Activated naive CD8-positive, alpha-beta T cell treated with anti-CD3 and anti-CD28 coated beads, Interleukin-2, amount 50 U/mL, for 16 hours (primary cell): ENCODE results near the gene HAGH.

Experiments
- DNase-seq: peaks from one replicate; pipeline ENCODE4 v3.0.0-alpha.2; 2020; ENCODE audit warnings: low read depth, low spot score

HAGH gene

GRCh38 chr16:1773703-1774447, 52.8 kb downstream of the HAGH start:
- DNase-seq, result no peak

DNA sequence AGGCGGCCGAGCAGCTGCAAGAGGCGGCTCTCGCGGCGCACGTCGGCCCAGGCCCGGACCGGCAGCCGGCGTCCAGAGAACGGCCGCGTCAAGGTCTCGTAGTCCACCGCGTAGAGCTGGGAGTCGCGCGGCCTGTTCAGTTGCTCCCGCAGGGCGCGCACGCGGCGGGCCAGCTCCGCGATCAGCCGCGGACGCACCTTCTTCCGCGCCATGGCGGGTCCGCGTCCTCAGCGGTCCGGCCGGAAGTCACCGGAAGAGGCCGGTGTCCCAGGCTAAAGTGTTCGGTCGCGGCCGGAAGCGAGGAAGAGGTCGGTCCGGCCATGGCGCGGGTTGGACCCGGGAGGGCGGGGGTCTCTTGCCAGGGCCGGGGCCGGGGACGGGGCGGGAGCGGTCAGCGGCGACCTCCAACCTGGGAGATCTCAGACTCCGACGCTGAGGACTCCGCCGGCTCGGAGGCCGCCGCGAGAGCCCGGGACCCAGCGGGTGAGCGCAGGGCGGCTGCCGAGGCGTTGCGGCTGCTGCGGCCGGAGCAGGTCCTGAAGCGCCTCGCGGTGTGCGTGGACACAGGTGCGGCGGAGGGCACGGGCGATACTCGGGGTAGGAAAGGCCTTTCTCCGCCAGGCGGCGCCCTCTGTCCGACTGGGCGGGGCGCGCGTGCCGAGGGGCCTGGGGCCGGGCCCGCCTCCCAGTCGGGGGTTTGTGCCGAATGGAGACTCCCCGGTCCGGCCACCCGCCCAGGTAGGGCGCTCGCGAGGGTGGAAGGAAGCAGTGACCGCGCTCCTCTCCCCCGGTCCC, 53.5 kb downstream of the HAGH start, which contains the start of gene MRPS34:
Gene MRPS34, minus strand, starts transcription at position 227 of the 795 bp plus-strand sequence. Its CDS starts 15 bp downstream, at position 212.
- DNase-seq, result peak; percentile 50

DNA sequence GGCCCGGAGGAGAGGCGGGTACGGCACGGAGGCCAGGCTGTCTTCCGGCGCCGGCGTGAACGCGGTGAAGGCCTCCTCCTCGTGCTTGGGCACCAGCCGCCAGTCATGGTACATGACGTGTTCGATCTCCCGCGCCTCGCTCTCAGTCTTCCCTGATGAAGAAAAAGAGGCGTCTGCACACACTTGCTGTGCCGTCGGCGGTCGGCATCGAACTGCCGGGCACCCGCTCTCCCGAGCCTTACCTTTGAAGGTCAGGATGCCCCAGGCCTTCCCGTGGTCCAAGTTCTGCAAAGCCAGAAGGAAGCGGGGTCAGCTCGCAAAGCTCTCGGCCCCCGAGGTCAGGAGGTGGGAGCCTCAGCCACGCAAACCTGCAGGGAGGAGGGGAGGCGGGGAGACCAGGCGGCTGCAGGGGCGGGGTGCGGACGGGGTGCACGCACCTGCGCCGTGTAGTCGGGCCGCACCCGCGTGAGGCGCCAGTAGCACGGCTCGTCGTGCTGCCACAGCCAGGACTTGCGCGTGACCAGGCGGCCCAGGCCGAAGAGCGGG, 54.2 kb downstream of the HAGH start, which contains the start of gene EME2:
Gene EME2, plus strand, starts transcription at position 449 of the 546 bp plus-strand sequence. CDS start 418 bp downstream, outside the sequence.
- DNase-seq, result no peak

DNA sequence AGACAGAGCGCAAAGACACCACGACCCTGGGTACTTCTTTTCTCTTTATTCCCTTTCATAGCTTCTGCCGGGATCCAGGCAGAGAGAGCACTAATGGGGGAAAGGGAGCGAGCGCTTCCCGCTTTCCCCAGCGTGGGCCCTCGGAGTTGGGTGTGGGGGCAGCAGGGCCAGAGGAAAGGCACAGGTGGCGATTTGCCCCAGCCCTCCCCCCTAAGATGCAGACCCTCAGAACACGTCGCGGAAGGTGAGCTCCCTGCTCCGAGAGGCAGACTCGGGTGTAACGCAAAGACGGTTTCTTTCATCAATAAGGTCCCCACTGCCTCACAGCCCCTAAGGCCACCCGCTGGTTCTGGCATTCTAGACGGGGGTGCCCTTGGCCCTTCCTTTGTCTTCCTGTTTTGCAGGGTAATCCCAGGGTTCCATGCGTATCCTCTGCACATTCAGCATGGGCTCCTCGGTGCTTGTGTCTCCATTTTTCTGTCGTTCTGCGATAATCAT, 54.7 kb downstream of the HAGH start:
- DNase-seq, result no peak

DNA sequence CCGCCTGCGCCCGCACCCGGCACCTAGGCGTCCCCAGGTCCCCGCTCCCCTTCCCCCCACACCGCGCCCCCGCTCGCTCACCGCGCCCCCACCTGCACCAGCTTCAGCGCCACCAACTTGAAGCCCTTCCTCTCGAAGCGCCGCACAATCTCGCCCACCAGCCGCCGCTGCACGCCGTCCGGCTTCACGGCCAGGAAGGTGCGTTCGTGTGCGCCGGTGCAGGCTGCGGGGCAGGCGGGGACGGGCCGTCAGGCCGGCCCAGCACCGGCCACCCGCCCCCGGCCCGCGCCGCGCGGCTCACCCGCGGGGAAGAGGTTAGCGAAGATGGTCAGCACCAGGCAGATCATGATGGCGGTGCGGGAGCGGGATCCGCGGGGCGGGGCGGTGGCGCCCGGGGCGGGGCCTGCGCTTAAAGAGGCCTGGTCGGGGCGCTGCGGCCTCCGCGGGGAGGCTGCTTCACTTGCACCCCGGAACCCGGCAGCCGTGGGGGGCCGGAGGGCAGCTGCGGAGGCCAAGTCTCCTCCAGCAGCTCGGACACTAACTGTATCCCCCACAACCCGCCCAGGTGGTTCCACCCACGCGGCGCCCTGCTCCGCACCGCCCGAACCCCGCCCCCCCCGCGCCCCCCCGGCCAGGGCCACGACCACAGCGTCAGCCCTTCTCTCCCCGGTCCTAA, 55.3 kb downstream of the HAGH start, which contains the start of gene NME3:
Gene NME3, minus strand, starts transcription at position 356 of the 676 bp plus-strand sequence. Its CDS starts 9 bp downstream, at position 347.
- peak; percentile 47 for DNase-seq

DNA sequence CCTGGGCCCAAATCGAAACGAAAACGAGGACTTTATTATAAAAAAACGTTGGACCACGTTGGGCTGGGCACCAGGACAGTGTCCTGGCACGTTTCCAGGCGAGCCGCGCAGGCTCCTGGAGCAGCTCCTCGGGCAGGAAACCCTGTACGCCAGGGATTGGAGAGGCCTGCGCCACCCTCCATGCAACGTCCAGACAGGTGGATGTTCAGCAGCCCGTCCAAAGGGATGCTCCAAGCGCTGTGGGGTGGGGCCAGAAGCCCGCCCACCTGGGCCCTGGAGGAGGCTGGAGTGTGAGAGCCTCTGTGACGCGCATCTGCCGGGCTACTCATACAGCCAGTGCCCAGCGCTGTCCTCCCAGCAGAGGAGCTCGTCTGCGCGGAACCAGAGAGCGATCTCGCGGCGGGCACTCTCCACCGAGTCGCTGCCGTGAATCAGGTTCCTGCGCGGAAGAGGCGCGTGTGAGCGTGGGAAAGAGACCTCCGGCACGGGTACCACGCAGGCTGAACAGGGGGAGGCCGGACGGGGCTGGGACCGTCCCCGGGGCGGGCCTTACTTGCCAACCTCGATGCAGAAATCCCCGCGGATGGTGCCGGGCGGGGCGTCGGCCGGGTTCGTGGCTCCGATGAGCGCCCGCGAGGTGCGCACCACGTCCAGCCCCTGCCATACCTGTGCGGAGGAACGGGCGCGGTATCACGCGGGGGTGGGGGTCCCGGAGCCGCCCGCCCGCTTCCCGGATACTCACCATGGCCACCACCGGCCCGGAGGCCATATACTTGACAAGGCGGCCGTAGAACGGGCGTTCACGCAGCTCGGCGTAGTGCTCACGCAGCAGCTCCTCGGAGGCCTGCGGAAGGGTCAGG, 56.1 kb downstream of the HAGH start:
- DNase-seq, result no peak

DNA sequence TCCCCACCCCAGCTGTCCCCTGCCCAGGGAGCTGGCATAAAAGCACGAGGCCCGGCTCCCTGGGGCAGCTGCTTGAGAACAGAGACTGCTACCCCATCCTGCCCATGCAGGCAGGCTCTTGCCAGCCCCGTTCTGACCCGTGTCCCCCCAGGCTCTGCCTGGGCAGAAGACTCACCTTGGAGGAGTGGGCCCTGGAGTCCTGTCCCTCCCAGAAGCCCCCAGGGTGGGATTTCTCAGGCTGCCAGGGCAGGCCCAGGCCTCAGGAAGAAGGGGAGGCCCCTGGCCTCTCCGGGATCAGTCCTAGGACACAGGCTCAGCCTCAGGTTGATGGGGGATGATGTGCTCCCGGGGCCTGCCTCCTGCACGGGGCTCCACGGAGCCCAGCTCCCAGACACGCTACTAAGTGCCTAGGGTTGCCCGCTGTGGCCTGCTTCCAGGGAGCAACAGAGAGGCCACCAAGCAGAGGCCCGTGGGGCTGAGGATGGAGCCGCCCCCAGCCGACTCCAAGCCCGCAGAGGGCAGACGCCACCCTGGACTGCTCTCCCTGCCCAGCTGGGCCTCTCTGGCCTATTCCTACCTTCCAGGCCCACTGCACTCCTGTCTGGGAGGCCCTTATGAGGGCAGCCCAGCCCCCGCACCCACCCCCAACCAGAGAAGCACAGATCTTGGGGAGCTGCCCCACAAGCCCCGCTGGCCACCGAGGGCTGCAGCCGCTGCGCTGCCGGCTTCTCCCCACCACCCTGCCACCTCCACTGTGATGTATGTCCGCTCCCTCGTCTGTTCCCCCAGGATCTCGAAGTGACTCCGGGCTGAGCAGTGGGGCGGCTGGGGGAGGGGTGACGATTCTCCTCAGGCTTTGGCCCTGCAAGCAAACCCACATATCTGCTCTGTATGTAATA, 57.0 kb downstream of the HAGH start:
- no peak for DNase-seq

DNA sequence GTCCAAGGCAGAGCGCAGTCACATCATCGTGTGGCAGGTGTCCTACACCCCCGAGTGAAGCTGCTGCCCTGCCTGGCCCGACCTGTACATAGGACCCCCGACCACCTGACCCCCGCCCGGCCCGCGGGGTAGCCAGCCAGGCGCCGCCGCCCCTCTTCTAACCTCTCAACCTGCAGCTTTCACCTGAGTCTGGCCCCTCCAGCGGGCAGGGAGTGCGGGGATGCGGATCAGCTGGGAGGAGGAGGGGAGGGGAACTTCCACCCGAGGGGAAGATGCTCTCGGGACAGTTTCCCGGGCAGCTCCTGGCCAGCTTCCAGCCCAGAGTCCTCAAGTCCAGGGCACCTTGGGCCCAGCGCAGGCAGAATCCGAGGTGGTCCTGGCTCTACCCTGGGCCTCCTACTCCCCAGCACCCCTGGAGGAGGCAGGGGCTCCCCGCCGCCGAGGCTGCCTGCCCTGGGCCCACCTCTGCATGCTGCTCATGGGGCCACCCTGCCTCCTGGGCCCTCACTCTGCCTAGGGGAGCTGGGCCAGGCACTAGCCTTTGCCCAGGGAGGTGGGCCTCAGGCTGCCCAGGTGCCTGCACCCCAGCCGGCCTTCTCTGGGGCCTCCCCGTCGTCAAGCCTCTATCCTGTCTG, 57.7 kb downstream of the HAGH start:
- no peak for DNase-seq

- no peak for DNase-seq
These were observed 58.4 kb downstream of the HAGH start for GRCh38 chr16:1768061-1768766.

- DNase-seq, result no peak
These were observed 59.3 kb downstream of the HAGH start for GRCh38 chr16:1767116-1767994.

DNA sequence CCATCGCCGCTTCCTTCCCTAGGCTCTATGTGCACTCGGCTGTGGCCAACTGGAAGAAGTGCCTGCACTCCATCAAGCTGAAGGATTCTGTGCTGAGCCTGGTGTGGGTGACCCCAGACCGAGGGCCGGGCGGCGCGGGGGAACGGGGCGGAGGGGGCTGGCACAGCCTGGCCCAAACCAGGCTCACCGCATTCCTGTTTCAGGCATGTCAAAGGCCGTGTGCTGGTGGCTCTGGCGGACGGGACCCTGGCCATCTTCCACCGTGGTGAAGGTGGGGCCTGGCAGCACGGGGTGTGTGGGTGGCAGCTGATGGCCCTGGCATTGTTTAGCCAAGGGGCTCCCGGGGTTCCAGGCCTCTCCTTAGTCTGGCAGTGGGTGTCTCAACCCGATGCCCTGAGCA, 59.9 kb downstream of the HAGH start:
- no peak for DNase-seq

- DNase-seq, result no peak
These were observed 60.4 kb downstream of the HAGH start for GRCh38 chr16:1766231-1766630.

DNA sequence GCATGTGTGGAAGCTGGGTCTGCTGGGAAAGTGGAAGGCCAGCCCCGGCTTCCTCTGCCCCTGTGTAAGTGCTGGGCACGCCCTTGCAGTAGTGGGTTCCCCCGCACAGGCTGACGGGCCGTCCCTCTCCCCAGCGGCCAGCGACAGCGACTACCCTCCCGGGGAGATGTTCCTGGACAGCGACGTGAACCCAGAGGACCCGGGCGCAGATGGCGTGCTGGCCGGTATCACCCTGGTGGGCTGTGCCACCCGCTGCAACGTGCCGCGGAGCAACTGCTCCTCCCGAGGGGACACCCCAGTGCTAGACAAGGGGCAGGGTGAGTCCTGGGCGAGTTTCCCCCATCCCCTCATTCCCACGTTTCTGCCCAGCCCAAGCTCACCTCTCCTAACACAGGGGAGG, 60.8 kb downstream of the HAGH start:
- DNase-seq, result no peak

DNA sequence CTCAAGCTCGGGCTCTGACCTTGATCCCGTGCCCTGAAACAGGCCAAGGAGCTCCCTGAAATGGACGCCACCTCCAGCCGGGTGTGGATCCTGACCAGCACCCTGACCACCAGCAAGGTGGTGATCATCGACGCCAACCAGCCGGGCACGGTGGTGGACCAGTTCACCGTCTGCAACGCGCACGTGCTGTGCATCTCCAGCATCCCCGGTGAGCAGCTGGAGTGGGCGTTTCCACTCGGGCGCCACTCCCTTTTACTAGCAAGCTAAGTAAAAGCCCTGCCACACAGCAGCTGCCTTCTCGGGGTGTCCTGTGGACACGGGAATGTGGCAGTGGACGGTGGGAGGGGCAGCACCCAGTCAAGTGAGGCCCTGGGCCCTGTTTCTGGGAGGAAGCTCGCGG, 61.7 kb downstream of the HAGH start:
- DNase-seq, result no peak

DNA sequence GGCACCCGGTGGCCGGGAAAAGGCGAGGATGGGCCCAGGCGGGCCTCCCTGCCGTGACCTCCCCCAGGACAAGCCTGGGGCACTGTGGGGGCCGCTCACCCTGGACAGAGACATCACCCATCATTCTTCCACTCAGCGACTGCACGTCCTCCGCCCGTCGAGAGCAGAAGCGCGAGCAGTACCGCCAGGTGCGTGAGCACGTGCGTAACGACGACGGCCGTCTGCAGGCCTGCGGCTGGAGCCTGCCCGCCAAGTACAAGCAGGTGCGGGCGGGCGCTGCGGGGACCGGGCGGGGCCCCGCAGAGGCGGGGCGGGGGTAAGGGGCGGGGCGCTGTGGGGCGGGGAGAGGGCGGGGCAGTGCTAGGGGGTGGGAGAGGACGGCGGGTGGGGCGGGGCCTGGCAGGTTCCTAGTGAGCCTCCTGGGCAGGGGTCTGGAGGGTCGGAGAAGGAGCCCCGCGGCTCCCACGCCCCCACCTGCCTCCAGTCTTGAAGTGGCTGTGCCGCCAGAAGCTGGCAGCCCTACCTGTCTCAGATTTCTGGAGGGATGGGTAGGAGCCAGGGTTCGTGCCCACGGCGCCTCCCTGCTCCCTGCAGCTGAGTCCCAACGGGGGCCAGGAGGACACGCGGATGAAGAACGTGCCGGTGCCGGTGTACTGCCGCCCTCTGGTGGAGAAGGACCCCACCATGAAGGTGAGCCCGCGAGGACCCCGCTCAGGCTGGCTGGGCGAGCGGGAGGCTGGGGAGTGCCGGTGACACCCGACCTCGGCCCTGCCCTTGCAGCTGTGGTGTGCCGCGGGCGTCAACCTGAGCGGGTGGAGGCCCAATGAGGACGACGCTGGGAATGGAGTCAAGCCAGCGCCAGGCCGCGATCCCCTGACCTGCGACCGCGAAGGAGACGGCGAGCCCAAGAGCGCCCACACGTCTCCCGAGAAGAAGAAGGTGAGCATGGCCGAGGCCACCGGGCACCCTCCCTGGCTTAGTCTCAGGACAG, 62.8 kb downstream of the HAGH start:
- DNase-seq, result no peak

GRCh38 chr16:1762879-1763520, 63.6 kb downstream of the HAGH start:
- DNase-seq, result no peak
